VCaP (cell line): ENCODE results near the gene ETS2.

ENCODE experiments used
- H3K27ac ChIP-seq: fragments of 450-650 bp; 2 replicates; pipeline ENCODE4 v1.5.1; 2017
- CTCF ChIP-seq: fragments of 450-650 bp; conservative IDR thresholded peaks from 2 replicates; pipeline ENCODE4 v1.5.1; 2017; ENCODE audit warnings: mild to moderate bottlenecking, moderate library complexity

The ETS2 gene

DNA sequence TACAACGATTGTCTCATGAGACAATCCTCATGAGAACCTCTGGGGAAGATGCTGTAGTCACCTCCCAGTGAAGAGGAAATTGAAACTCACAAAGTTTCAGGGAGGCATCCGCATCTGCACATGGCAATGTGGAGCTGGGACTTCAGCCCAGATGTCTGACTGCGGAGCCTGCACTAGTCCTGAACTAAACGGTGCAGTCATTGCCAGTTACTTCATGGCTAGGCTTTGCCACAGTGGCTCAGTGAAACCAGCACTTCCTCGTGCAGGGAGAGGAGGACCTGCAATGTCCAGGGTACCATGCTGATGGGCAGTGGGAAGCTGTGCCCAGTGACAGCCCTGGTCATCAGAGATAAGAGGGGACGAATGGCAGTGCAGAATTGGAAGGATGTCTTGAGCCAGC lies 40.7 kb upstream of the ETS2 start:
- no peak overlapping the region for H3K27ac ChIP-seq
- no peak for TF ChIP-seq CTCF

DNA sequence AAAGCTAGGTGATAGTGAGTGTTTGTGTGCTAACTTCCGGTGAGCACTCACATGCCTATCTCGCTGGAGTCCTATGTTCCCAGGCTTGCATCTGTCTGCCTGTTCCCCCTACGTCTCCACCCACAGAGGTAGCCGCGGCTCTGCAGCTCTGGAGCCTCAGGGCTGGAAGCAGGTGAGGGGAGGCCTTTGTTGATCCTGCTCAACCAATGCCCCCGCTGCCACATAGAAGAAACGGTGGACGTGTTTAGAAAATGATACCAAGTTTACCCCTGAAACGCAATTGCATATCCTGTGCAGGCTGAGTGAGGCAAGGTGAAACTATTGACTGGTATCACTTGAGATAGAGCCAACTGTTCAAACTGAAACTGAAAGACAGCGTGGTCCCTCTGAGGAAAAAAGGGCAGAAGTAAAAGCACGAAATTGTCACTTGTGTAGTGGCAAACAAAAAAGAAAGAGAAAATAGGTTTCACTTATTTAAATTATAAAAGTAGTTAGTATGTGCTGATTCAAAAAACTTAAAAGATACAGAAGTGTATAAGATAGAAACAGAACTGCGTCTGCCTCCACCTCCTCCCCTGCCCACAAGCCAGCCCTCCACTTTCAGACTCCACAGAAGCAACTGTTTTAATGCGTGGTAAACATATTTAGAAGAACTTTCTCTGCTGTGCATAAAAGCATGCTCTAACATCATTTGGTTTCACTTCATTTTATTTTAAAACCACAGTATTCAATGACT lies 38.6 kb upstream of the ETS2 start:
- H3K27ac ChIP-seq, result no peak overlapping the region
- TF ChIP-seq CTCF, result no peak

DNA sequence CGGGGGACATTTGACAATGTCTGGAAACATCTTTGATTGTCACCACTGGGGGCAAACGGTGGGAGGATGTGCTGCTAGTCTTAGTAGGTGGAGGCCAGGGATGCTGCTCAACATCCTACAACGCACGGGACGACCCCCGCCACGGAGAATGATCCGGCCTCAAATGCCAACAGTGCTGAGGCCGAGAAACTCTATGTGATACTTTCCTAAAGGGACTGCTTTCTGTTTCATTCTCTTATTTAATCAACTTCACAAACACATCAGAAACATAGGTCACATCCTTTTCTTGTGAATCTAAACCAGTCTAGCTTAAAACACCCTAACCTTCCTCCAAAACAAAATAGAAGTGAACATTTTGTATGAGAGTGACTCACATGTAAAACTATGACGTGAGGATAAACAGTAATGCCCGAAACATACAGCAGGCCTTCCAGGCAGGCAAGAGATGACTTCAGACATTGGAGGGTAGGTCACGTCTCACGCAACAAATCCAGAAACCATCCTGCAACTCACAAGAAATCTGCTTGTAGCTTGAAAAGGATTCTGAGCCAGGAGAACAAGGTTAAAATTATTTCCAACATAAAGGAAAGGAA lies 37.2 kb upstream of the ETS2 start:
- no peak overlapping the region for H3K27ac ChIP-seq
- TF ChIP-seq CTCF, result no peak

GRCh38 chr21:38769191-38769780 lies 36.4 kb upstream of the ETS2 start:
- H3K27ac ChIP-seq, result no peak overlapping the region
- TF ChIP-seq CTCF, result no peak

GRCh38 chr21:38770660-38771059 lies 35.1 kb upstream of the ETS2 start:
- no peak overlapping the region for H3K27ac ChIP-seq
- no peak for TF ChIP-seq CTCF

DNA sequence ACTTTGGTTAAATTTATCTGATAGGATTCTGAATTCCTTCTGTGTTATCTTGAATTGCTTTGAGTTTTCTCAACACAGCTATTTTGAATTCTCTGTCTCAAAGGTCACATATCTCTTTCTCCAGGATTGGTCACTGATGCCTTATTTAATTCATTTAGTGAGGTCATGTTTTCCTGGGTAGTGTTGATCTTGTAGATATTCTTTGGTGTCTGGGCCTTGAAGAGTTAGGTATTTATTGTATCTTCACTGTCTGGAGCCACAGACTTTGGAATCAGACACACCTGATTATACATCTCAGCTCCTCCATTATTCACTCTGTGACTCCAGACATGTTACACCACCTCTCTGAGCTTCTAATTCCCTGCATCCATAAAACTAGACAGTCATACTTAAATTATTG lies 34.2 kb upstream of the ETS2 start:
- no peak overlapping the region for H3K27ac ChIP-seq
- TF ChIP-seq CTCF, result no peak

GRCh38 chr21:38772646-38773045 lies 33.1 kb upstream of the ETS2 start:
- no peak for TF ChIP-seq CTCF
- H3K27ac ChIP-seq, result no peak overlapping the region
